CD4-positive, alpha-beta T cell treated with Interleukin-21 for 1 hour (primary cell): ENCODE data around the gene BARD1.
"Not testable (repeated sequence)": the region's sequence is repeated elsewhere in the genome, so short reads cannot be mapped to it uniquely, and the experiment has no call there.

Source experiments
- DNase-seq: peaks from one replicate; pipeline ENCODE4 v3.0.0-alpha.2; 2020

Gene BARD1

GRCh38 chr2:214753455-214753854 is 56.0 kb downstream of the BARD1 start:
- no peak for DNase-seq

- DNase-seq, result no peak
Observed at GRCh38 chr2:214750529-214750928, 59.0 kb downstream of the BARD1 start.

- no peak for DNase-seq
Observed at GRCh38 chr2:214747992-214748391, 61.5 kb downstream of the BARD1 start.

- DNase-seq, result no peak
Observed at GRCh38 chr2:214742119-214742518, 67.4 kb downstream of the BARD1 start.

- no peak for DNase-seq
Observed at GRCh38 chr2:214740867-214741395, 68.6 kb downstream of the BARD1 start.

GRCh38 chr2:214737188-214737587 is 72.3 kb downstream of the BARD1 start:
- DNase-seq, result no peak

- no peak for DNase-seq
Observed at GRCh38 chr2:214730800-214731407, 78.6 kb downstream of the BARD1 start.

- no peak for DNase-seq
Observed at GRCh38 chr2:214730248-214730647, 79.2 kb downstream of the BARD1 start.

GRCh38 chr2:214724741-214725140 is 84.7 kb downstream of the BARD1 start:
- DNase-seq, result no peak

GRCh38 chr2:214717837-214718236 is 91.6 kb downstream of the BARD1 start:
- DNase-seq, result not testable (repeated sequence)

- no peak for DNase-seq
Observed at GRCh38 chr2:214716811-214717560, 92.5 kb downstream of the BARD1 start.

GRCh38 chr2:214715025-214715424 is 94.5 kb downstream of the BARD1 start:
- no peak for DNase-seq

- DNase-seq, result no peak
Observed at GRCh38 chr2:214713080-214713830, 96.2 kb downstream of the BARD1 start.

GRCh38 chr2:214710729-214711128 is 98.8 kb downstream of the BARD1 start:
- DNase-seq, result no peak

GRCh38 chr2:214706986-214707385 is 102.5 kb downstream of the BARD1 start:
- no peak for DNase-seq

GRCh38 chr2:214699236-214699635 is 110.2 kb downstream of the BARD1 start:
- DNase-seq, result no peak

- DNase-seq, result no peak
Observed at GRCh38 chr2:214696681-214697080, 112.8 kb downstream of the BARD1 start.

- no peak for DNase-seq
Observed at GRCh38 chr2:214695789-214696188, 113.7 kb downstream of the BARD1 start.

GRCh38 chr2:214683557-214683956 is 125.9 kb downstream of the BARD1 start:
- peak; percentile 12 for DNase-seq

GRCh38 chr2:214679736-214680135 is 129.7 kb downstream of the BARD1 start:
- no peak for DNase-seq

GRCh38 chr2:214676421-214677089 is 132.9 kb downstream of the BARD1 start:
- DNase-seq, result no peak
